ENCODE data around the gene HEATR9.

The HEATR9 gene

GRCh38 chr17:35894206-35894605 is 25.5 kb upstream of the HEATR9 start:
- DNase-seq, result no peak

GRCh38 chr17:35893751-35894150 is 25.1 kb upstream of the HEATR9 start:
- DNase-seq, result no peak

DNA sequence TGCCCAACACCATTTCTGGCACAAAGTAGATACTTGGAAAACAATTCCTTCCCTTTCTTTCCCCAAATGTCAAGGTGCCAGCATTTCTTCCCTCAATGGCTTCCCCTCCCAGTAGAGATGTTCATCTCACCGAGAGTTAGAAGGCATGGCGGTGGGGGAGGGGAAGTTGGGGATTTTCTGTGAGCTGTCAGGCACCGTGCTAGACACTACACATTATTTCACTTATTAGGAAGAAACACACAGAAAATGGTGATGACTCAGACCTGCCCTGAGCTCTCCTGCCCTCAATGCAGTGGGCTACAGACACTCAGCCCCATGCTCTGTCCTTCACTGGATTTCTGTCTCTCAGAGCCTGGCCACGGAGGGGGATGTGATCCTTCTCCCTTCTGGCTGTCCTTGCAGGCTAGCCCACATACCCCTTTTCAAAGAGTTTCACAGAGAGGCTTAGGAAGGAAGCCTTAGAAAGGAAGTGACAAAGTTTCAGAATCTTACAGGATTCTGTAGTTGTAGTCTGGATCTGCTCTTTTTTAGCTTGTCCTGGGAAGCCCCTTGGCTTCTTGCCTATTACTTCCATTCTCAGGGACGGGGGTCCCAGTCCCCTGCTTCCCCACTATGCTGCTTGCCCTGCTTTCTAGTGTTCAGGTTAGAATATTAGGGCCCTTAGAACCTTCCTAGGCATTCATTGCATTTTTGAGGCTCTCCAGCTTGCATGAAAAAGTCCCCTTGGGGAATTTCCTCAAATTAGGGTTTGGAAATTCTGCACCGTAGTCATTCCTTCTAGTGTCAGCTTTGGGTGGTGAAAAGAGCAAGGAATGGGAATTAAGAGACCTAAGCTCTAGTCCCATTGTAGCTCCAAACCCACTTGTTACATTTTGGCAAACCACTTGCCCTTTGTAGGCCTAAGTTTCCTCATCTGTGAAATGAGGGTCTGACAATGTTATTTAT is 23.7 kb upstream of the HEATR9 start:
- DNase-seq, result peak; percentile 37 to 48

GRCh38 chr17:35891269-35891668 is 22.6 kb upstream of the HEATR9 start:
- DNase-seq, result no peak

DNA sequence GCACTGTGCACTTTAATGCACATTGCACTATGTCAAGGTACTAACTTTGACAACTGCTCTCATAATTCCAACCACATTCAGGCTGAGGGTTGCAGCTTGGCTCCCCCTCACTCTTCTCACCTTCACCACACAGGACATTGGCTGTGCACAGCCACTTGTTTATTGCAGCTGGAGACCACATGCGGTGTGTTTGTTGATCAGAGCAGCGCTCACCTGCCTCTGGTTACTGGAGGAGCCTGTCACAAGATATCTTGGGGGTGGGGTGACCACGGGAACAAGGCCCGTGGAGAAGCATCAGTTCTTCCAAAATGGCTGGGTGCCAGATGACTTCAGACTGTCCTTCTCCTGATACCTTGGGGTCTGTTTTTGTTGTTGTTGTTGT is 22.1 kb upstream of the HEATR9 start:
- DNase-seq, result peak; percentile 67 to 75

- DNase-seq, result no peak
Observed at GRCh38 chr17:35889818-35890773, 21.4 kb upstream of the HEATR9 start.

GRCh38 chr17:35889241-35889640 is 20.6 kb upstream of the HEATR9 start:
- DNase-seq, result peak in 1 of 2 donors; percentile 50

DNA sequence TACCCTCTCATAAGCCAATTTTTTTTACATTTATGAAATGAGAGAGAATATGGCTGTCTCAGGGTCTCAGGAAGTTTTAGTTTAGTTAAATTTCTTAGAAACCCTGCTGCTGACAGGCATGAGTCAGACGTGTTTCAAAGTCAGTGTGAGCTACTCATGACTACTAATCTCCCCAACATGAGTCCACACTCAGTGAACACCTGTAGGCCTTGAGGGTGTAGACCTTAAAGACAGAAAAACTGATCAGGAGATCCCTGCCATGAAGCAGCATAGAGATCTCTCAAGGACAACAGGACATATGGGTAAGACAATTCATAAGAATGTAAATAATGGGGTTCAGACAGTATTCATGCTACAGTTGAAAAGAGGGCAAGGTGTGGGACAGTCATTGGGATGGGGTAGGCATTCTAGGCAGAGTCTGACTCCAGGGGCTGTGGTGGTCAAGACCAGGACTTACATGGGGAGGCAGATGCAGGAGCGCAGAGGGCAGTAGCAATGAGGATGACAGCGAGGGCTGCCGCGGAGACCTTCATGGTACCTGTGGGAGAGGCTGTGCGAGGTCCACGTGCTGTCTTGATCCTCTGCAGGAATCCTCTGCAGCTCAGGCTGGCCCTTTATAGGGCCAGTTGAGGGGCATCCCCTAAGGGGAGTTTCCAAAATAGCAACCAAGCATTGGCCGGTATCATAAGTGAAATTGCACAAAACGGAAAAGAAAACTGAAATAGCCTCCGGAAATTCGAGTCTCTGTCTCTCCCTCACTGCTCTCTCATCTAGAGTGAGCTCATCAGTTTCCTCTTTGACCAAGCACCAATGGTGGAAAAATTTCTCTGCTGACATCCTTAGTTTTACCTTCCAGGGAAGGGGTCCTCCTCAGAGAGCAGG is 11.3 kb upstream of the HEATR9 start, which contains the start of gene CCL5:
Gene CCL5 (minus strand): TSS at position 588 of the 882 bp plus-strand sequence.
- DNase-seq, result peak; percentile 84 to 85

- no peak for DNase-seq
Observed at GRCh38 chr17:35878361-35878760, 9.7 kb upstream of the HEATR9 start.

GRCh38 chr17:35877345-35878029 is 8.8 kb upstream of the HEATR9 start:
- no peak for DNase-seq

- no peak for DNase-seq
Observed at GRCh38 chr17:35876534-35876933, 7.8 kb upstream of the HEATR9 start.

DNA sequence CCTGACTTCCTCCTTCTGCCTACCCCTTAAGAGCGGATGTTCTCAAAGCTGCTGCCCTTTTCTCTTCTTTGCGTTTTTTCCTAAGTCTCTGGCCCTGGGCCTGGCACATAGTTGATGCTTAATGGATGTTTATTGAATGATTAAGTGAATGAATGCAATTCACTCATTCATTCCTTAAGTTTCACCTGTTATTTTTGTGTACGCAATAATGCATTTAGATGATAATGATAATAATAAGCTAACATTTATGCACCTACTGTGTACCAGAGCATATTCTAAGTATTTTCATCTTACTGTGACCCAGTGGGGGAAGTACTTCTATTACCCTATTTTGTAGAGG is 7.1 kb upstream of the HEATR9 start:
- no peak for DNase-seq

DNA sequence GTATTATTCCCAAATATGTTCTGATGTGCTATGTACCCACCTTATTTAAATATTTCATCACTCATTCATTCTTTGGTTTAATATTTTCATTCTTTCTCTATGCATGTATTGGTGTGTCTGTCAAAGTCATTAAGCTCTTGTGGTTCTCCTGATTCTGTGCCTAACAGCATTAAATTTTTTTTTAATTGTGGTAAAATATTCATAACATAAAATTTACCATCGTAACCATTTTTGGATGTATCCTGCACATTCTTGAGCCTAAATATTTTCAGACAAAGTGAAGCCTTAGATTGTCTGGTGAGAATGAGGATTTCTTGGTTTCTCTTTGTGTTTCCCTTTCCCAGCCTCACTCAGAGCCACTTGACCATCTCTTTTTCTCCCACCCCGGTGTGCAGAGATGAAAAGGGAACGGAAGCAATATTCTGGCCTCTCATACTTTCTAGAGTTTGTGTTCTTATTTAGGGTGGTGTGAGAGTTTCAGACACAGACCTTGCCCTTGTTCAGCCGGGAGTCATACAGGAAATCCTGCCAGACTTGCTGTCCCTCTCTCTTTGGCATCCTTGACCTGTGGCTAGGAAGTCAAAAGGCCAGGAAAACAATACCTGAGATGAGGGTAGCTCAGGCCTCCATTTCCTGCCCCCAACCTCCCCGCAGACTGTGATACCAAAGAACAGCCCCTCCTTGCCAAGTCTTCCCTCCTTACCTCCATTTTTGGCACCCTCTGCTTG is 6.5 kb upstream of the HEATR9 start:
- DNase-seq, result peak in 1 of 2 donors; percentile 7

DNA sequence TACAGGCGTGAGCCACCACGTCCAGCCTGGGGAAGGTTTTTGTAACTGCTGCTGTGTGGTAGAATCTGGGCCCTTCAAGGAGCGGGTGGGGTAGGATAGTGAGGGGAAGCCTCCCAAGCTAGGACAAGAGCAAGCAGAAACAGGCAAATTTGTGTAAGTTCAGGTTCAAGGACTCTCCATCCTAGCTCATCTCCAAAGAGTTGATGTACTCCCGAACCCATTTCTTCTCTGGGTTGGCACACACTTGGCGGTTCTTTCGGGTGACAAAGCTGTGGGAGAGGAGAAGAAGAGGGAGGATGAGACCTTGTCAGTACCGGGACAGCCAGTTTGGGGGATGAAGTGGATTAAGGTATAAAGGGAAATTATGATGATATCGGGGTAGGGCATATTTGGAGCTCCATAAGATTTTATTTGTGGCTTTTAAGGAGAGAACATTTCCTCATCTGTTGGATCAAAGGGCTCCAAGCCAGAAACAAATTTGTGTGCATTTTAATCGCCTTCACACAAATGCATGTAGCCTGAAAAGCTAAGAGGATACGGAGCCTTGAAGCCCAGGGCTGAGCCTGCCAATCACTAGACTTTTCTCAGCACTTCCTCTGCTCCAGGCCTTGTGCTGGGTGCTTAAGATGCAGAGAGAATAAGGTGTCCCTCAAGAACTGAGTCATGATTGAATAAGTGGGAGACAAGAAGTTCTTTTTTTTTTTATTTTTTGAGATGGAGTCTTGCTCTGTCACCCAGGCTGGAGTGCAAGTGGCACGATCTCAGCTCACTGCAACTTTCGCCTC is 3.7 kb upstream of the HEATR9 start:
- DNase-seq, result no peak

- DNase-seq, result peak in 1 of 2 donors; percentile 37
Observed at GRCh38 chr17:35870906-35871819, 2.5 kb upstream of the HEATR9 start.

DNA sequence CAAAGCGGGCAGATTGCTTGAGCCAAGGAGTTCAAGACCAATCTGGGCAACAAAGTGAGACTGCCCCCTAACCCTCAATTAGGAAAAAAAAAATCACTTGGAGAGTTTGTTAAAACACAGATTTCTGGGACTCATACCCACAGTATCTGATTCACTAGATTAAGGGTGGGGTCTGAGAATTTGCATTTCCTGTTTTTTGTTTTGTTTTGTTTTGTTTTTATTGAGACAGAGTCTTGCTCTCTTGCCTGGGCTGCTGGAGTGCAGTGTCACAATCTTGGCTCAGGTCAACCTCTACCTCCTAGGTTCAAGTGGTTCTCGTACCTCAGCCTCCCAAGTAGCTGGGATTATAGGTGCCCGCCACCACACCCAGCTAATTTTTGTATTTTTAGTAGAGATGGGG is 1.1 kb downstream of the HEATR9 start:
- DNase-seq, result no peak

DNA sequence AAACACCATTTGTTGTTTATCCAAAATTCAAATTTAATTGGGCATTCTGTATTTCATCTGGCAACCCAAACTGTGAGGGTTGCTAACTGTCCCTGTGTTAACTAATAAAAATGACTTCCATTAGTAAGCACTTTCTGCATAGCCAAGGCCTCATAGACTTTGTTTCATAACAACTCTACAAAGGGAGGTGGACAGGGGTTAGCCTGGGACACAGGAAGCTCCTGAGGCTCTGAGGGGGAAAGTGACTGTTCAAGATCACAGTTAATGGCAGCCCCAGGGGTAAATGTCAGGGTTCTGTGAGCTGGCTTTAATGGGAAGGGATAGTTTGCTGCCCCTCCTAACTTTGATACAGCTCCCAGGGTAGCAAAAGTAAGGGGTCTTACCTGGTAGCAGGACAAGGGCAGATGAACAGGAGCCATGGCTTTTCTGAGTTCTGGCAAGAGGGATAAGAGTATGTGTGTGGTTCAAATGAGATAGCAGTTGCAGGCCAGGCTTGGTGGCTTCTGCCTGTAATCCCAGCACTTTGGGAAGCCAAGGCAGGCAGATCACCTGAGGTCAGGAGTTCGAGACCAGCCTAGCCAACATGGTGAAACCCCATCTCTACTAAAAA is 2.2 kb downstream of the HEATR9 start:
- no peak for DNase-seq

- DNase-seq, result no peak
Observed at GRCh38 chr17:35865412-35866340, 3.0 kb downstream of the HEATR9 start.
